ENCODE data around the gene ZNF500.

The ZNF500 gene

DNA sequence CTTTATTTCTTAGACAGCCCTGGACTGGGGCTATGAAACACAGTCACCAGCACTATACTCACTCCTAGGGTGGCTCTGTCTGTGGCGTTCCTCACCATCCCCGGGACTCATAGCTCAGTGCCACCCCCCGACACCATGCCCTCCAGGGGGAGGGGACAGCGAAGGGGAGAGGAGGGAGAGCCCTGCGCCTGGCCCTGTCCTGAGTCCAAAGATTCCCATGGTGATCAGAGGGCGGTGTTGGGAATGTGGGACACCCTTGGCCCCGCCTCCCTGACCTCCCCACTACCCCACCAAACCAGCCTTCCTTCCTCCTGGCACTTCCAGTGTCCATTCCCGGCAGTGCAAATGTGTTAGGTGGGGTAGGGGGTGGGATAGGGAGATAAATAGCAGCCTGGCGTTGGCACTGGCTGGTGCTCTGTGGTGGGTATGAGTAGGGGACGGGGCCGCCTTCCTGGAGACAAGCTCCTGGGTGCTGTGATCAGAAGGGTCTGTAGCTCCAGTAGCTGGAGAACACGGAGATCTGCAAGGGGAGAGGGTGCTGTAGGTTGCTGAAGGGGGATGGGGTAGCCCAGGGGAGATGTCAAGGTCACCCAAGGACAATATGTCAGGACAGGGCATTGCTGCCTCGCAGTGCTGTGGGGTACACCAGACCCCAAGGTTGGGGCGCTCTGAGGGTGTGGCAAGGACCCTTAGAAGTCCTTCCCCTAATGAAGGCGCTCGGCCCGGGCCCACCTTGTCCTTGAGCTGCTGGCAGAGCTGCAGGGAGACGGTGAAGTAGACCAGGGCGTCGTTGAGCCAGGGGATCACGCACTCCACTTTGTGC is 30.2 kb upstream of the ZNF500 start:
- TF ChIP-seq, protein P1, sequence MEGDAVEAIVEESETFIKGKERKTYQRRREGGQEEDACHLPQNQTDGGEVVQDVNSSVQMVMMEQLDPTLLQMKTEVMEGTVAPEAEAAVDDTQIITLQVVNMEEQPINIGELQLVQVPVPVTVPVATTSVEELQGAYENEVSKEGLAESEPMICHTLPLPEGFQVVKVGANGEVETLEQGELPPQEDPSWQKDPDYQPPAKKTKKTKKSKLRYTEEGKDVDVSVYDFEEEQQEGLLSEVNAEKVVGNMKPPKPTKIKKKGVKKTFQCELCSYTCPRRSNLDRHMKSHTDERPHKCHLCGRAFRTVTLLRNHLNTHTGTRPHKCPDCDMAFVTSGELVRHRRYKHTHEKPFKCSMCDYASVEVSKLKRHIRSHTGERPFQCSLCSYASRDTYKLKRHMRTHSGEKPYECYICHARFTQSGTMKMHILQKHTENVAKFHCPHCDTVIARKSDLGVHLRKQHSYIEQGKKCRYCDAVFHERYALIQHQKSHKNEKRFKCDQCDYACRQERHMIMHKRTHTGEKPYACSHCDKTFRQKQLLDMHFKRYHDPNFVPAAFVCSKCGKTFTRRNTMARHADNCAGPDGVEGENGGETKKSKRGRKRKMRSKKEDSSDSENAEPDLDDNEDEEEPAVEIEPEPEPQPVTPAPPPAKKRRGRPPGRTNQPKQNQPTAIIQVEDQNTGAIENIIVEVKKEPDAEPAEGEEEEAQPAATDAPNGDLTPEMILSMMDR (IDR thresholded peaks at IDR 0.05; ENCODE audit: low read depth, low read length, missing control alignments): no peak
- no peak for DNase-seq (ENCODE audit: low read depth)
- in situ Hi-C loops (cut with HindIII; ENCODE audit: low sequenced_read_pairs): no loop called here
- H3K4me3 ChIP-seq (ENCODE audit: low read depth, low read length): no peak overlapping the region

DNA sequence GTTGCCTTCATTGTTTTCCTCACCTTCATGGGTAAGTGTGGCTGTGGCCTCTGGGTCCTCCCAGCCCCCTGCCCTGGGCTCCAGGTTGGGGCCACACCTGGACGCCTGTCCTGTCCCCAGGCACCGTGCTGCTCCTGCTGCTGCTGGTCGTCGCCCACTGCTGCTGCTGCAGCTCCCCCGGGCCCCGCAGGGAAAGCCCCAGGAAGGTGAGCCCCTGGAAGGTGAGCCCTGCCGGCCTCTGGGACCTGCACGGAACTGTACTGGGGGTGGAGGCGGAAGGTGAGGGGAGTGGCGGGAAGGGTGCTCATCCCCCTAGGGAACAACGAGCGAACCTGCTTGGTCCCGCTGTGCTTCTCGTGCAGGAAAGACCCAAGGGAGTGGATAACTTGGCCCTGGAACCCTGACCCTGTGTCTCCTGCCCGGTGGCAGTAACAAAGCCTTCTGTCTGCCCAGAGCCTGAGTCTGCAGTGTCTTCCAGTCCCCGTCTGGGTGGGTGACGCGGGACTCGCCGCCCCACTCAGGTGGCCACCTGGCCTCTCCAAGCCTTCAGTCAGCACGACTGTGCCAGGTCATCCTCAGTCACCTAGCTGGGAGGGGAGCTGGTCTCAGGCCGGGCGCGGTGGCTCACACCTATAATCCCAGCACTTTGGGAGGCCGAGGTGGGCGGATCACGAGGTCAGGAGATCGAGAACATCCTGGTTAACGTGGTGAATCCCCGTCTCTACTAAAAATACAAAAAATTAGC is 29.0 kb upstream of the ZNF500 start:
- H3K4me3 ChIP-seq (ENCODE audit: low read depth, low read length): no peak overlapping the region
- in situ Hi-C loops (cut with HindIII; ENCODE audit: low sequenced_read_pairs): no loop called here
- no peak for DNase-seq (ENCODE audit: low read depth)
- TF ChIP-seq, protein P1 (IDR thresholded peaks at IDR 0.05; ENCODE audit: low read depth, low read length, missing control alignments): no peak

DNA sequence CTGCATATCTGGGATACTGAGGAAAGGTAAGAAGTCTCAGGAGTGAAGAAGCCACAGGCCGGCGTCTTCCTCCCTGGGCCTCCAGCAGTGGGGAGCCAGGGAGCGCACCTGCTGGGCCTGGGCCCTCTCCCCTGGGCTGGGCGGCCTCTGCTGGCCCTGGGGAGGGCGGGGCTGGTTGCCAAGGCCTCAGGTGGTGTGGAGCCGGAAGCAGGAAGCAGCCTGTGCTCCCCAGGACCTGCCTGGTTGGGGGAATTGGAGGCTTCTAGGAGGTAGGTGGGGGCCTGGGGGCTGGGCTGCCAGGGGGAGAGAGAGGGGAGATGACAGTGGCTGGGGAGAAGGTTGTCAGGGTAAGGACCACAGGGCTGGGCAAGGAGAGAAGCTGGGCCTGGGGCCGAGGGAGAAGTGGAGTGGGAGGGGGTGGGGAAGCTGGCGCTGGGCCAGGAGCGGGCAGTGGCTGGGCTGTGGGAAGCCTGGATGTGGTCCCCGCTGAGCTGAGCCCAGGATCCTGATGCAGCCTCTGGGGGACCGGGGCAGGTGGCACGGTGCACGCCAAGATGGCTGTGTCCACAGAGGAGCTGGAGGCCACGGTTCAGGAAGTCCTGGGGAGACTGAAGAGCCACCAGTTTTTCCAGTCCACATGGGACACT is 28.3 kb upstream of the ZNF500 start, which contains the start of gene SMIM22:
Gene SMIM22, plus strand, starts transcription at position 189 of the 647 bp plus-strand sequence. Its CDS starts 366 bp downstream, at position 555.
- DNase-seq (ENCODE audit: low read depth): no peak
- TF ChIP-seq, protein P1 (IDR thresholded peaks at IDR 0.05; ENCODE audit: low read depth, low read length, missing control alignments): no peak
- H3K4me3 ChIP-seq (ENCODE audit: low read depth, low read length): no peak within 1 kb of the TSS
- in situ Hi-C loops (cut with HindIII; ENCODE audit: low sequenced_read_pairs): no loop called here

DNA sequence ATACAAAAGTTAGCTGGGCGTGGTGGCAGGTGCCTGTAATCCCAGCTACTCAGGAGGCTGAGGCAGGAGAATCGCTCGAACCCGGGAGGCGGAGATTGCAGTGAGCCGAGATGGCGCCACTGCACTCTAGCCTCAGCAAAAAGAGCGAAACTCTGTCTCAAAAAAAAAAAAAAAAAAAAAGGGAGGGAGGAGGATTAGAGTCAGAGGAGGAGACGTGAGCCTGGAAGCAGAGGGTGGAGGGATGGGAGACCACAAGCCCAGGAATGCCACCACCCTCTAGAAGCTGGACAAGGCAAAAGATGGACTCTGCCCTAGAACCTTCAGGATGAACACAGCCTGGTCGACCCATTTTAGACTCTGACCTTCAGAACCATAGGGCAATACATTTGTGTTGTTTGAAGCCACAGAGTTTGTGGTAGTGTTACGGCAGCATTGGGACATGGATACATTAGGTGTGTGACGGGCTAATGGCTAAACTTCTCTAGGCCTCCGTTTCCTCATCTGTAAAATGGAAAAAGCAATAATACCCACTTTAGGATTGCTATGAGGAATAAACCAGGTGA is 26.1 kb upstream of the ZNF500 start:
- H3K4me3 ChIP-seq (ENCODE audit: low read depth, low read length): no peak overlapping the region
- in situ Hi-C loops (cut with HindIII; ENCODE audit: low sequenced_read_pairs): no loop called here
- DNase-seq (ENCODE audit: low read depth): no peak
- TF ChIP-seq, protein P1 (IDR thresholded peaks at IDR 0.05; ENCODE audit: low read depth, low read length, missing control alignments): no peak

DNA sequence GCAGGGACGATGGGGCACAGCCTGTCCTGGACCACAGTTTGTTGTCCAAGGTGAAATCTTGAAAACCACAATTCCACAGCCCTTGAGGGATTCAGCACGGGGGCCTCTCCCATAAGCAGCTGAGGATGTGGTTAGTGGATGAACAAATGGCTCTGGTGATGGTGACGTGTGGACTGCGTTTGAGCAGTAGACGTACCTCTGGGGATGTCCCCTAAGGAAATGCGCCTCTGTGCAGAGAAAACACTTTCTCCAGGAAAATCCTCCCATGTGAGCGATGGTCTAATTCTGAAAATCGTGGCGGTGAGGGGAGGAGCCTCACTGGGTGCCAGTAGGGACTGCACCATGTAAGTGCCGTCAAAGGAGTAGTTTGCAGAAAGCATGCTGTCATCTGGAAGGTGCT is 23.9 kb upstream of the ZNF500 start:
- TF ChIP-seq, protein P1 (IDR thresholded peaks at IDR 0.05; ENCODE audit: low read depth, low read length, missing control alignments): no peak
- H3K4me3 ChIP-seq (ENCODE audit: low read depth, low read length): no peak overlapping the region
- no peak for DNase-seq (ENCODE audit: low read depth)
- in situ Hi-C loops (cut with HindIII; ENCODE audit: low sequenced_read_pairs): no loop called here

DNA sequence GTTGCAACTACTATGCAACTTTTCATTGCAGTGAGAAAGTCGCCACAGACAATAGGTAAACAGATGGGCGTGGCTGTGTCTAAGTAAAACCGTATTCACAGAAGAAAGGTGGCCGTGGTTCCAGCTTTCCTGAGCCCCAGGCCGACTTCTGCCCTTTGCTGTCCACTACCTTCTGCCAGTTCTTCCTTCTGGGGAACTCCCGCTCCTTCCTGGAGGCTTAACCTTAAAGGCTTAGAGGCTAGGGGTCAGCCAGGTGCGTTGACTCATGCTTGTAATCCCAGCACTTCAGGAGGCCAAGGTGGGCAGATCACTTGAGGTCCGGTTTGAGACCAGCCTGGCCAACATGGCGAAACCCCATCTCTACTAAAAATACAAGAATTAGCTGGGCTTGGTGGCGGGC is 23.3 kb upstream of the ZNF500 start:
- TF ChIP-seq, protein P1 (IDR thresholded peaks at IDR 0.05; ENCODE audit: low read depth, low read length, missing control alignments): no peak
- no peak overlapping the region for H3K4me3 ChIP-seq (ENCODE audit: low read depth, low read length)
- in situ Hi-C loops (cut with HindIII; ENCODE audit: low sequenced_read_pairs): no loop called here
- DNase-seq (ENCODE audit: low read depth): no peak
